MM.1S (cell line): ENCODE measurements around the gene GARIN5A.

Experiments used
- CTCF ChIP-seq: fragments of 300-600 bp; sonication (generic); IDR thresholded peaks from 2 replicates; pipeline ENCODE4 v1.5.1; 2016; ENCODE audit warnings: antibody characterized with exemption, low read length, mixed read lengths
- EZH2 ChIP-seq: fragments of 300-600 bp; sonication (generic); optimal IDR thresholded peaks from 2 replicates; pipeline ENCODE3; 2017; ENCODE audit warnings: low read depth, mild to moderate bottlenecking, antibody characterized with exemption, low read length, mixed read lengths
- EZH2phosphoT487 ChIP-seq: fragments of 300-600 bp; sonication (generic); IDR thresholded peaks from 2 replicates; pipeline ENCODE4 v1.6.1; 2018; ENCODE audit warnings: antibody characterized with exemption, low read length

- TF ChIP-seq EZH2 (no peak), CTCF (no peak), EZH2phosphoT487 (no peak)
Observed at GRCh38 chr19:50451223-50451534, 25.5 kb downstream of the GARIN5A start.
